OCI-M2 (cell line): ENCODE results near the gene PURA.

ENCODE experiments used
- DNase-seq: peaks from one replicate; lab custom pipeline; 2025; ENCODE audit not compliant: unreplicated experiment; lab: John Stamatoyannopoulos, UW

The PURA gene

DNA sequence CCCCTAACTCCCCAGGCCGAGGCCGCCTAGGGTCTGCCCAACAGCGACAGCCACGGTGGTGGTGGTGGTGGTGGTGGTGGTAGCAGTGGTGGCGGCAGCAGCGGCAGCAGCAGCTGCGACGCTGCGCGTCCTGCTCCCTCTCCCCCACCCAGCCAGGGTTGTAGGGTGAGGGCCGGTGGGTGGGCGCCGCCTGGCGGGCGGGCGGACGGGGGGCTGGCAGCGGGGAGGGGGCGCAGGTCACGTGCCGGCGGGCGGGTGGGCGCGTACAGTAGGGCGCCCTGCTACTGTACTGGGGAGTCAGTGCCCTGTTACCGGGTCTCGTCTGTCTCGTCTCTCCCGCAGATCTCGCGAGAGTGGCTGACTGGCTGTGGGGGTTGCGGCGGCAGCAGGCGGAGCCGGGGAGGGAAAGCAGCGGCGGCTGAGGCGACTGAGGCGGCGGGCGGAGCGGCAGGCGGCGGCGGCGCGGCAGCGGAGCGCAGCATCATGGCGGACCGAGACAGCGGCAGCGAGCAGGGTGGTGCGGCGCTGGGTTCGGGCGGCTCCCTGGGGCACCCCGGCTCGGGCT, at the start of gene PURA:
Gene PURA, plus strand, starts transcription at position 411 of the 565 bp plus-strand sequence. Its CDS starts 73 bp downstream, at position 484.
- DNase-seq = peak; percentile 28

GRCh38 chr5:140072812-140073211, 41.1 kb upstream of the PURA start:
- peak; percentile 0 for DNase-seq

DNA sequence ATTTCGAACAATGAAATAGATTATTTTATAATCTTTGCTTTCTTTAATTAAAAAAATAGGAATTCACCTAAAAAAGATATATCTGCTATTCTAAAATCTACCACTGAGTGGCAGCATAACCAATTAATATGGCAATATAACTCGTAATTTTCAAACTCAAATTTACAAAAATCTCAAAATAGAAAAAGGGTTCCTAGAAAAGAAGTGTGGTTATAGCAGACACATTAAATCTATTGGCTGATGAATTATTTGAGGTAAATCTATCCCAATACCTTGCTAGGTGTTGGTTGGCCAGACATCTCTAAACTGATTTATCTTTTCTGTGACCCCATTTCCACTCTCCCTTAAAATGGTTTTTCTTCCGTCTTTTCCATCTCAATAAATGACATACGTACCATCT, 40.6 kb upstream of the PURA start:
- peak; percentile 6 for DNase-seq

DNA sequence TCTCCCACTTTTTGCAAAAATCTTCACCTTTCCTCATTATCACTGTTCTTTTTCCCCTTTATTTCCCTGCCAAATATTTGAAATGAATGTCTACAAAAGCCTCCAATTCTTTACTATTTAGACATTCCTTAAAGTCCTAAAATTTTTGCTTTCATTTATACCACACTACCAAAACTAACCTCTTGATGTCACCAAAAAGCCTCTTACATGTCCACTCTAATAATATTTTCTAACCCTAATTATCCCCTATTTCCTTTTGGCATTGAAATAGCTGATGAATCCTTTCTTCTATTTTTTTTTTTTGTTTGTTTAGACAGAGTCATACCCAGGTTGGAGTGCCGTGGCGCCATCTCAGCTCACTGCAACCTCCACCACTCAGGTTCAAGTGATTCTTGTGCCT, 38.5 kb upstream of the PURA start:
- no peak for DNase-seq

GRCh38 chr5:140076142-140076541, 37.8 kb upstream of the PURA start:
- DNase-seq = no peak

DNA sequence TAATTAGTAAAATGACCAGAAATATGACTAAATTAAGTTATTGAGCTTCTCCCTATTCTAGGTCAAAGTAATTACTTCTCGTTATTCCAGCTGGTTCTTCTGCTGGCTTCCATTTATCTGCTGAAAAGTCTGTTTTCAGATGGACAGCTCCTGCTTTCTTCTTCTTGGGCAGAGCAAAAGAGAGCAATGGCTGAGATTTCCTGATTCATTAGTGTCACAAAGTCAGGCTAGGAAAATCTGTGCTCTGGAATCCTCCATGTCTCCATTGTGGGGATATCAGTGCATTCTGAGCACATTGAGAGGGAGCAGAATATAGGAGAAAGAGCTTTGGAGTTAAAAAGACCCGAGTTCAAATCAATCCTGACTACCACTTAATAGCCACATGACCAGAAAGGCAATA, 37.1 kb upstream of the PURA start:
- no peak for DNase-seq

DNA sequence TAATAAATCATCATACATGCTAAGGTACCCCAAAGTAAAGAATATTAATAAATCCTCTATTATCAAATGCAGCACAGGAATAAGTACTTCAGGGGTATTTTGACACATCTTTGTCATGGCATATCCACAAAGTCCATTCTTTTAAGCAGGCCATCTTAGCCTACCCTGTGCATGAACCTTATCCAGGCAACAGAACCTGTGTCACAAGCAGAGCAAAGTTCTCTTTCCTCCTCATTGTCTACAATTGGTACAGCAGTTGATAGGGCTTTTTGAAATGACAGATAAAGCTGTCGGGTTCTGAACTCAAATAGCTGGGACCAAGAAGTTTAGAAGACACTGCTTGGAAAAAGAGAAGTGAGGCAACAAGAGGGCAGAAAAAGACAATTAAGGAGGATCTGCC, 30.8 kb upstream of the PURA start:
- no peak for DNase-seq

DNA sequence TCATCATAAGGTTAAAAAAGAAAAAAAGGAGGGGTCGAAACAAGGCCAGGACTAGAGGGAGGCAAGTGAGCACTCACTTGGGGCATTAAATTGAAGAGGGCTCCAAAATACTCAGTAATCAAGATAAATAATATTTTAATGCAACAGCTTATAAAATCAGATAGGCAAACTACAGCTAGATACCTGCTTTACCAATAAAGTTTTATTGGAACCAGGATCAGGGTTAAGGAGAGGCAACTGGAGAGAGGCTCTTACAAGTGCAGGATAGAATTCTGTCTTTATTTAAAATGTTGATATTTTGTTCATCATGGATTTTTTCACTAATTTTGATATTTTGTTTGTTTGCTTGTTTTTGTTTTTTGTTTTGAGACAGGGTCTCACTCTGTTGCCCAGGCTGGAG, 30.3 kb upstream of the PURA start:
- DNase-seq = no peak

DNA sequence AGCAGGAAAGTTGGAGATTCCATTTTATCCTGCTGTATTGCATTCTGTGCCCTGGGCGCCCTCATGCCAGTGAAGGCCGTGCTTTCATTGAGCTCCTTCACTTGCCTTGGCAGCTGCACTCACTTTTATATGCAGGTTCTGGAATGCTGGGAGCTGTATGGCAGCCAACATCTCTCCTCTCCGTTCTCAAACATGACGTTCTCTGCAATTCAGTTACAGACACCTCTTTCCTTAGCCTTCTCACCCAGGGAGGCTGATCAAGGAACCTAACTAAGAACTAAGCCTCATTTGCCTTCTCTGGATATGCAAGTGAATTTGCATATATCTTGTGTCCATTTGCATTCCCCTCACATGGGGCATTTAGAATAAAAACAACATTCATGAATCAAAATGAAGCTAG, 29.4 kb upstream of the PURA start:
- DNase-seq = no peak

GRCh38 chr5:140090251-140090650, 23.7 kb upstream of the PURA start:
- no peak for DNase-seq

GRCh38 chr5:140093179-140093578, 20.7 kb upstream of the PURA start:
- DNase-seq = no peak

- no peak for DNase-seq
These were observed 20.0 kb upstream of the PURA start for GRCh38 chr5:140093866-140094265.

DNA sequence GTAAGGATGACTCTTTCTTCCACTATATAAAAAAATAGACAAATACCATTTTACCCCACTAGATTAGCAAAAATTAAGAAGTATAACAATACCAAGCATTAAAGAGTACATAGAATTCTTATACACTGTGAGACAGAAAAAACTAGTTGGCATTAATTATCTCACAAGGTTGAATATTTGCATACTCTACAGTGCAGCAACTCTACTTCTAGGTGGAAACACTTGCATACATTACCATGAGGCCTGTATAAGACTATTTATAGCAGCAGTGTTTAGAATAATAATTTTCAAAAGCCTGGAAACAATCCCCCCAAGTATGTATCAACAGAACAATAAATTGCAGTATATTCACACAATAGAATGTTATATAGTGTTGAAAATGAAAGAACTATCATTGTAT, 19.0 kb upstream of the PURA start:
- DNase-seq = no peak

GRCh38 chr5:140101179-140101578, 12.7 kb upstream of the PURA start:
- no peak for DNase-seq

GRCh38 chr5:140103154-140103553, 10.8 kb upstream of the PURA start:
- no peak for DNase-seq

DNA sequence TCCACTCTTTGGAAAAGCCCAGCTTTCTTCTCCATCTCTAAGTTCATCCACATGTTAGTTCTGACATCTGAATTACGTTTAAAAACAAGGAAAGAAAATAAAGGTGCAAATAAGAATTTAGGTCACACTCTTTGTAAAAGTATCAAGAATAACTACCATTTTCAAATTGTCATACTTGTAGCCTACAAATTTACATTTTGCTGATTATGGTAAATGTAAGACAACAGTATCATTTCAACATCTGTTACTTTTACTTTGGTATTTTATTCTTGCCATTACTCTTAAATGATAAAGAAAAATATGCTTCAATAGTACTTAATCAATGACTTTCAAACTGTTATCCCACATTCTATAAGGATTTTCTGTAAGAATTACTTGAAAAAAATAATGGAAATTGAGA, 9.8 kb upstream of the PURA start:
- DNase-seq = no peak

- no peak for DNase-seq
These were observed 7.8 kb upstream of the PURA start for GRCh38 chr5:140106101-140106500.

- no peak for DNase-seq
These were observed 7.1 kb upstream of the PURA start for GRCh38 chr5:140106805-140107311.

DNA sequence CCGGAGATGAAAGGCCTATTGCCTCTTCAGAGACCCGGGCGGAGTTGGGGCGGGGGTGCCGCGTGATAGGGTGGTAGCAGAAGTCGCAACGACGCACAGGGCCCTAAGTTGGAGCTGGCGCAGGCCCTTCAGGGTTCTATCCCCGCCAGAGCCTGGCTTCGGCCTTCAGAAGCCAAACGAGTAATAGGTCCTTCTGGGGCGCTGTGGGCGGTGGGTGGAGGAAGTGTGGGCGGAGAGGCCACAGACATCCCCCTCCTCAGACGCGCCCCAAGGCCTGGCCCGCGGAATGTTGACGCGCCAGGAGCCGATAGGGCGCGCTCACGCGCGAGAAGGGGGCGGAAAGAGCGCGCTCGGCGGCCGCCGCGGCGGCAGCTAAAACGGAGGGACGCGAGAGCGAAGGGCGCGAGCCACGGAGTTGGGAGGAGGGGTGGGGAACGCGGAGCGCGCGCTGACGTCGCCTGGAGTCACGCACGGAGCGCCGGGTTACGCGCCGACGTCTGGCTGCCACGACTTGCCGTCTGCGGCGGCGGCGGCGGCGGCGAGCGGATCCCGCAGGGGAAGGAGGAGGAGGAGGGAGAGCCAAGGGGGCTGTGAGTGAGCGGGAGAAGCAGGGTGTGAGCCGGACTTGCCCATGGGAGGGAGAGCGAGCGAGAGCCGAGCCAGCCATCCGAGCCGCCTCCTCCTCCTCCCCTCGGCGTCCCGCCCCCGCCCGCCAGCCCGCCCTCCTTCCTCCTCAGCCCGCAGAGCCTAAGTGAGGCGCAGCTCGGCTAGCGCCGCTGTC, 6.4 kb upstream of the PURA start:
- no peak for DNase-seq

DNA sequence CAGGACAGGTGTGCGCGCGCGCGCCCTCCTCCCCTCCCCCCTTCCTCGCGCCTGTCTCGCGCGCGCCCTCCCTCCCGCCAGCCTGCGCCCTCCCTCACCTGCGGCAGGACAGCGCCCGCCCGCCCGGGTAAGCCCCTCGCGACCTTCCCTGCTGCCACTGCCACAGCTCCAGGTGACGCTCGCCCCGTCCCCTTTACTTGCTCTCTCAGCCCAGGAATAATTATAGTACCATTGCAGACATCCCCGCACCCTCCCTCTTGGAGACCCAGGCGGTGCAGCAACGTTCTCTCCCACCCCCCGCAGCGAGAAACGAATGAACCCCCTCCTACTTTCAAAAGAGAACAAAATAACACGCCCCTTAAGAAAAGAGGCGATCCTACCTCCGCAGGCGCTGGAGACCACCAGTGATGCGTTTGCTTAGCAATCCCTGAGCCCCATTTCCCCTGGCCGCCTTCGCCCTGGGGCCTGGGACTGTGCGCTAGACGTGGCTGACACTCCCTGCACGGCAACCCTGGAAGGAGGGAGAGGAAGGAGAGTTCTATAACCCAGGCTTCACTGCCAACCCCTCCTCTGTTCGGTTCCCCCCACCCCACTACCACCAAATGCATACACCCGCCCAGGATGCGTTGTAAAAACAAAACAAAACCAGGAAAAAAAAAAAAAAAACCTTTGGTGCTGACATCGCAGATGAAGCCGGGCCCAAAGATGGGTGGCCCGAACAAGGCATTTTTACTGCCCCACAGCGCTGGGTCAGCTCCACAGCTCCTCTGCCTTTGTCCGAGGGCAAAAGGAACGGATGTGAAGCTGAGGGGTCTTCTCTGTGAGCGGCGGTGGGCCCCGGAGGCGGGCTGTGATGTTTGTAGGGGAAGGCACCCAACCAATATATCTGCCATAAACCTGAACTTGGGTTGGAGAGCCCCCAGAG, 5.6 kb upstream of the PURA start:
- no peak for DNase-seq

DNA sequence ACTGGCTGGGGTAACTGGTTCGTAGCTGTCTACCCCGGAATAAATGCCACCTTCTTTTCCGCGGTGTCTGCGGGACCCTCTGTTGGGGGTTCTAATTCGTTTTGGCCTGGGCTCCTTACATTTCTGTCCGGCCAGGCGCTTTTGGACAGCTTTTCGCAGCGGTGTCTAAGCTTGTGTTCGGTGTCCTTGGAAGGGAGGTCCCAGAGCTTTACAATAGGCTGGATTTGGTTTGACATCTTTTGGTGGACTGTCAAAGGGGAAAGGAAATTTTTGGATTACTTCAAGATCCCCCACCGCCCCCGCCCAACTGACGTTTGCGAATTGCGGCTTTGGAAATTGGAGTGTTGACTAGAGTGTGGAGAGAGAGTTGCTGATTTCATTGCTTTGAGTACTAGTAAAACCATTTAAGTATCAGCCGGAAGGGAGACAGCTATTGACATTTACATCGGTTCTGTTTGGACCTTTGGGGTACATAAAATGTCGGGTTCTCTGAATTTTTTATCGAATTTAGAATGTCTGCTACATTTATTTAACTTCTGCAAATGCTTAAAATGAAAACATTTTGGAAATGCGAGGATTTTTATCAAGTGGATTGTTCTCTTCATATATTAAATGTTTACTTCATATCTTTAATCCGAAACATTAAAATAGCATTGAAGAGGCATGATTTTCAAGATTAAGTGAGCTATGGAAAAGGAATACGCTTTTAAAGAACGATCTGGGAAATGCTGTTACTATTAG, 4.7 kb upstream of the PURA start:
- DNase-seq = no peak
